Hematopoietic multipotent progenitor cell treated with erythropoietin and hydrocortisone succinate and interleukin-3 and kit ligand, for 6 days (in vitro differentiated cells): Measurements from ENCODE around the gene H1-8.

Source experiments
- DNase-seq: peaks from one replicate; pipeline ENCODE4 v3.0.0-alpha.2; 2015

The H1-8 gene

GRCh38 chr3:129556890-129557547, 14.0 kb downstream of the H1-8 start:
- no peak for DNase-seq

GRCh38 chr3:129557548-129557894, 14.5 kb downstream of the H1-8 start:
- DNase-seq, result no peak

- DNase-seq, result no peak
These were observed 15.3 kb downstream of the H1-8 start for GRCh38 chr3:129558081-129558771.

GRCh38 chr3:129558772-129559564, 16.0 kb downstream of the H1-8 start:
- DNase-seq, result peak; percentile 33

GRCh38 chr3:129559565-129560079, 16.6 kb downstream of the H1-8 start:
- no peak for DNase-seq

GRCh38 chr3:129560269-129560787, 17.4 kb downstream of the H1-8 start:
- DNase-seq, result no peak

- no peak for DNase-seq
These were observed 18.1 kb downstream of the H1-8 start for GRCh38 chr3:129560911-129561594.

GRCh38 chr3:129561619-129562248, 18.8 kb downstream of the H1-8 start:
- DNase-seq, result no peak

- no peak for DNase-seq
These were observed 19.8 kb downstream of the H1-8 start for GRCh38 chr3:129562803-129563202.

GRCh38 chr3:129563332-129563731, 20.4 kb downstream of the H1-8 start:
- no peak for DNase-seq

GRCh38 chr3:129563850-129564535, 21.0 kb downstream of the H1-8 start:
- no peak for DNase-seq

- DNase-seq, result no peak
These were observed 22.1 kb downstream of the H1-8 start for GRCh38 chr3:129564981-129565644.

- no peak for DNase-seq
These were observed 22.9 kb downstream of the H1-8 start for GRCh38 chr3:129565902-129566301.

GRCh38 chr3:129567176-129567705, 24.3 kb downstream of the H1-8 start:
- DNase-seq, result no peak

- no peak for DNase-seq
These were observed 25.0 kb downstream of the H1-8 start for GRCh38 chr3:129567939-129568338.

GRCh38 chr3:129569856-129570255, 26.9 kb downstream of the H1-8 start:
- no peak for DNase-seq

- no peak for DNase-seq
These were observed 28.9 kb downstream of the H1-8 start for GRCh38 chr3:129571605-129572547.

GRCh38 chr3:129572603-129573002, 29.6 kb downstream of the H1-8 start:
- no peak for DNase-seq

GRCh38 chr3:129573493-129573892, 30.5 kb downstream of the H1-8 start:
- DNase-seq, result no peak

GRCh38 chr3:129574206-129574605, 31.2 kb downstream of the H1-8 start:
- no peak for DNase-seq
